Activated CD4-positive, alpha-beta T cell treated with anti-CD3 and anti-CD28 coated beads for 24 hours (primary cell): Measurements from ENCODE around the gene QSOX2.

Experiments used
- DNase-seq, 2 donors: peaks; one replicate each; pipeline ENCODE4 v3.0.0-alpha.2; 2020; ENCODE audit warnings: low read depth in 2 of 2

Gene QSOX2

DNA sequence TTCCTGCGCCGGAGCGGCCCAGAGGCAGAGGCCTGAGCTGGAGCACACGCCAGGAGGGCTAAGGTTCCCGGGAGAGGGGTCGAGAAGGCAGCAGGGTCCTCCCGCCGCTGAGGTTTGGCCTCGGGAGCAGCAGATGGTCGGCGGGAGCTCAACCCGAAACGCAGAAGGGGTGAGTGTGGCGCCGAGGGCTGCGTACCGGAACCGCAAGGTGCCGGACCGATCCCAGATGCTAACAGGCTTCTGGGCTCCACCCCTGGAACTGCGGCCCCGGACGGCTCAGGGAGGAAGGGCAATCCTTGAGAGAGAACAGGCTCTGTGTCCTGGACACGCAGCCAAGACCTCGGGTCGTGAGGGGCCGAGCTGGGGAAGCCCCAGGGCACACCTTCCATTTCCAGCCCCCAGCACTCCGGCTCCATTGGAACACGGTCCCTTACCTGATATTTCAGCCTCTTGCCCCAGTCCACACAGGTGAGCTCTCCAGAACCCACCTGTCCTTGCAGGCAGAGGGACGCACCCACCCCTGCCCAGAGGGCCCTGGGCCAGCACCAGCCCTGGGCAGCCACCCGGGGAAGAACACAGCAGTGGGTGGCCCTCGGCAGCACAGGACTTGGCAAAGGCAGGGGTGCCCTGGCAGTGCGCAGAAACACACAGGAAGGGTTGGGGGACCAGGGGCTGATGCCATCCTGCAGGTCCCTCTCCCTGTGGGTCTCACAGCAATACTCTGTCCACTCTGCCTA, 42.0 kb downstream of the QSOX2 start:
- no peak for DNase-seq

- no peak for DNase-seq
Observed at GRCh38 chr9:136202454-136203407, 42.9 kb downstream of the QSOX2 start.

GRCh38 chr9:136201609-136202453, 43.8 kb downstream of the QSOX2 start:
- DNase-seq = no peak

DNA sequence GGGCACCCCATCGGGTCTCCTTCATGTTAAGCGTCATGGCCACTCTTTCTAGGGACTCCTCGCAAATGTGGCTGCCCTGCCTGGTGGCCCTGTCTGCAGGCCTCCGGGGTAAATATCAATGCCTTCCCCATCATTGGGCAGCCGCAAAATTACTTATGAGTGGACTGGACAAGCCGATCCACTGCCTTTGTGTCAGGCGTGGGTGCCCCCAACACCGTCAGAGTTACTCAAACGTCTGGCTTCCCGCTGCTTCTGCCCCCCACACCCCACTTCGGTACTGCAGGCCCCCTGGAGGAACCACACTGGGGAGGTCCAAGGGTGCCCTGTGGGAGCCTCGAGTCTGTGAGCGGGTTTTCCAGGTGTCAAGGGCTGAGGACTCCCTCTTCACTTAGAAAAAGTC, 44.4 kb downstream of the QSOX2 start:
- DNase-seq = no peak

DNA sequence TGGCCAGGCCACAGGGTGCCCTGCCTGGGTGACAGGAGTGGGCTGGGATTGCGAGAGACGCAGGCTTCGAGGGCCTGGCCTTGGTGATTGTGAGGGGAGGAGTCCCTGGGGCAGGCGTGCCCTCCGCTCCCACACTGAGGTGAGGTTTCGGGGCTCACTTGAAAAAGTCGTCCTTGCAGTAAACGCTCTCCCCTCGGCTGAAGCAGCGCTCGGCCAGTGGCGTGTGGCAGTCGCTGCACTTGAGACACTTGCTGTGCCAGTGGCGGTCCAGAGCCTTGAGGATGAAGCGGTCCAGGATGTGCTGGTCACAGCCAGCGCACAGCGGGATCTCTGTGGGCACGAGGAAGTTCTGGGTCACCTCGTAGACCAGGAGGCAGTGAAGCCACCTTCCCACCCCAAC, 45.2 kb downstream of the QSOX2 start:
- no peak for DNase-seq

DNA sequence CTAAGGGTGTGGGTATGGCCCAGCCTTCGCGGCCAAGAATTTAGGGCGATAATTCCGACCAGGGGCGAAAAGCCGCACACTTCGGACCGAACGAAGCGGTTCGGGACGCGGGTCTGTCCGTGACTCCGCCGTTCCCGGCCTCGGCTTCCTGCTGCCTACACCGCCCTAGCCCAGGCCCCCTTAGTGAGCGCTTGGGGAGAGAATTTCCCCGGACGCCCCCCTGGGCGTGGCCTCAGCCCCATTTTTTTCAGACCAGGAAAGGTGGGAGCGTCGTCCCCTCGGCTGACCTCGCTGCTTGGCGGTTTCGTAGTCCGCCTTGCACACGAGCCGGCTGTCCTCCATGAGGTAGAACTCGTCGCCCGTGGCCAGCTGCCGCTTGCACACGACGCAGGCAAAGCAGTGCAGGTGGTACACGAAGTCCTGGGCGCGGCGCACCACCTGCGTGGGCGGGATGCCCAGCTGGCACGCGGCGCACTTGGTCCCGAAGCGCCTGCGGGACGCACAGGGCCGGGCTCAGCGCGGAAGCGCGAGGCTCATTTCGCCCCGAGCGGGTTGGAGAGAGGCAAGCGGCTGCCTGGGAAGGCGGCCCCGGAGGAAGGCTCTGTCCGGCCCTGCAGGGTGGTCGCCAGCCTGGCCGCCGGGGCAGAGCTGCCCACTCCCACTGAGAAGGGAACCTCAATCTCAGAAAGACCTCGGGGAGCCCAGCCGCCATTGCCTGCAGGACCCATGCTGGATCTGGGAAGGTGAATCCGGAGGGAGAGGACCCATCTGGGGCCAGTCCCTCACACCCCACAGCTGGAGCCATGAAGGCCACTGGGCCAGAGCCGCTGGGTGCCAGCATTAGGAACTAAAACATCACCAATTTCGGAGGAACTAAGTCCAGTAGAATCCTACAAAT, 46.0 kb downstream of the QSOX2 start:
- no peak for DNase-seq

- DNase-seq = no peak
Observed at GRCh38 chr9:136198605-136199083, 47.0 kb downstream of the QSOX2 start.

- no peak for DNase-seq
Observed at GRCh38 chr9:136197930-136198604, 47.5 kb downstream of the QSOX2 start.

DNA sequence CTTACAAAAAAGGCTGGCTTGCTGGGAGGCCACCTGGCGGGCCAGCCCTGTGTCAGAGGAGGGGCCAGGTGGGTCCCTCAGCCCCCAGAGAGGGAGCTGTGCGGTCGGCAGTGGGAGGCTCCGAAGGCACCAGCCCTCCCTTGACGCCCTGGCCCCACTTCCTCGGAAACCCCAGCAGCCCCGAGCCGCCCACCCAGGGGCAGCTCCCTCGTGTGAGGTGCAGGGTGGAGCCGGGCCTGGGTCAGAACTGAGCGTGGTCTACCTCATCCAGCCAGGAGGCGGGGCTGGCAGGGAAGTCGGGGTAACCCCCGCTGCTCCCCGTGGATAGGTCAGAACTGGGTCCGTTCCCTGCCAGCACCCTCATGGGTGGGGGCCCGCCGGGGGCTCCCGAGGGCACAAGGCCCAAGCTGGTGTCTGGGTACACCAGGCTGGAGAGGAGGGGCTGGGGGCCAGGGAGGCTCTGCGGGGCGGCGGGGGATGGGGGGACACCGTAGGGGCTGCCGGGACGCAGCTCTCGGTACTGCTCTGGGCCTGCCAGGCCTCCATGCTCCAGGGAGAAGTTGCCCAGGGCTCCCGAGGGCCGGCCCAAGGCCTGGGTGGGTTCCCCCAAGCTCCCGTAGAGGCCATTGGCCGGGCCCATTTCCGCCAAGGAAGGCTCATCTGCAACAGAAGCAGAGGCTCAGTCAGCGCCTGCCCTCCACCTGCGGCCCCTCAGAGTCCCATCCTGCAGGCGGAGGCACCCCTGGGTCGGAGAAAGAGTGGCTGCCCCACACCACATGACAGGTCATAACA, 48.3 kb downstream of the QSOX2 start:
- no peak for DNase-seq

- no peak for DNase-seq
Observed at GRCh38 chr9:136196404-136197083, 49.1 kb downstream of the QSOX2 start.

GRCh38 chr9:136194540-136194939, 51.1 kb downstream of the QSOX2 start:
- DNase-seq = no peak

- no peak for DNase-seq
Observed at GRCh38 chr9:136193891-136194279, 51.7 kb downstream of the QSOX2 start.

GRCh38 chr9:136193127-136193890, 52.3 kb downstream of the QSOX2 start:
- no peak for DNase-seq

- DNase-seq = no peak
Observed at GRCh38 chr9:136192289-136193126, 53.1 kb downstream of the QSOX2 start.

DNA sequence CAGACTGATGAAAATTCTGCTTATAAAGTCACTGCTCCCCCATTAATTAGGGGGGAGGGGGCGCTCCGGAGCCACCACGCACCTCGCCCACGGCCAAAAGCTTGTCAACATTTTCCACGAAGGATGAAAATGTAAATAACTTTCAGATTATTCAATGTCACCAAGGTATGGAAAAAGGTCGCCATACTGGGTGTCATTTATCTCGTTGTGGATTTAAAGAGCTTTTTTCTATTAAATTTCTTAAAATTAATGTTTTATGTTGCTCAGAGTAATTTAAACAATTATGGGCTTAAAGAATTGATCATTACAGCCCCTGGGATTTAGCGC, 53.7 kb downstream of the QSOX2 start:
- no peak for DNase-seq

DNA sequence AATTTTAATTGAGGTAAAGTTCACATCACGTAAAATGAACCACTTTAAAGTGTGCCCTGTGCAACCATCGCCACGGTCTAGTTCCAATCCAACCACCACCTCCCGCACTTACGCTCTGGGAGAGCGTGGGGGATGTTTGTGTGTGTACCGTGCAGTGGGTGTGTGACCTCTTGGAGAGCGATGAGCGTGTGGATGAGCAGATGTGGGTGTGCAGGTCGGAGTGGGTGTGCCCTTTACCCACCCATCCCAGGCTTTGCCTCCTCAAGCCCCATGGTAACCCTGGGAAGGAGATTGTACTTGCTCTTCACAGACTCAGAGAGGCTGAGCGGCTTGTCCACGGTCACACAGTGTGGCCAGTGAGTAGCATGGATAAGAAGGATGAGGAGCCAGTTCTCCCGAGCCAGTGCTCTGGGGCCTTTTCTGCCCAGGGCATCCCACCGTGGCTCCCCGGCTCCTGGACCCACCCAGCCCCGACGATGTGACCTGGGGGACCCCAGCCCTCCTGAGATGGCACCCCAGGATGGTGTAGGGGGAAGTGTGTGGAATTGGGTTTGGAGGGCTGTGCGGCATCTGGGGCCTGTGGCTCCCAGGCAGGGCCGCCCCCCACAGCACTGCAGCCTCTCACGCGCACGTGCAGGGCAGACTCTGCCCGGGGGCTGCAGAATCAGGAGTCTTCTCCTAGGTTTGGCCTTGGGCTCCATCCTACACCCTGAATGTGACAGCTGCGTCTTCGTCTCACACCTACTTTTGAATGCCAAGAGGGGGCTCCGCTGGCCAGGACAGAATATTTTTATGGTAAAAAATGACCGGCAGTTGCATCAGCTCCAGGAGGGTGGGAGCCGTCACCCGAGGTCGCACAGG, 54.3 kb downstream of the QSOX2 start:
- DNase-seq = no peak
